H9 (cell line): ENCODE measurements around the gene FAM228B. TPM values are rescaled to one million over a fixed set of nuclear protein-coding genes. Genes with fewer than 3 reads are reported as not detected.
A peak's percentile ranks its signal among the peaks of the same experiment; 100 is the strongest.

Experiments
- DNase-seq: peaks from one replicate; pipeline ENCODE4 v3.0.0-alpha.2; 2017
- H2AFZ ChIP-seq: one replicate; pipeline ENCODE4 v1.6.1; 2013; ENCODE audit warnings: mild to moderate bottlenecking, low read length, control low read depth, moderate library complexity
- H2AK5ac ChIP-seq: 2 replicates; pipeline ENCODE4 v1.6.1; 2013; ENCODE audit warnings: low read length, control low read depth, mixed read lengths; ENCODE audit not compliant: insufficient read length
- H2BK120ac ChIP-seq: one replicate; pipeline ENCODE4 v1.6.1; 2013; ENCODE audit warnings: low read depth, mild to moderate bottlenecking, low read length, control low read depth, inconsistent platforms; ENCODE audit not compliant: poor library complexity, severe bottlenecking
- H2BK12ac ChIP-seq: 2 replicates; pipeline ENCODE4 v1.6.1; 2013; ENCODE audit warnings: low read length, control low read depth, mixed read lengths, low read depth; ENCODE audit not compliant: insufficient read length
- H2BK15ac ChIP-seq: 2 replicates; pipeline ENCODE4 v1.6.1; 2013; ENCODE audit warnings: low read depth, low read length, control low read depth
- H2BK20ac ChIP-seq: one replicate; pipeline ENCODE4 v1.6.1; 2013; ENCODE audit warnings: low read depth, mild to moderate bottlenecking, low read length, control low read depth, inconsistent platforms; ENCODE audit not compliant: poor library complexity, severe bottlenecking
- H2BK5ac ChIP-seq: 2 replicates; pipeline ENCODE4 v1.6.1; 2013; ENCODE audit warnings: low read length, control low read depth, mixed read lengths; ENCODE audit not compliant: insufficient read length
- H3K14ac ChIP-seq: 2 replicates; pipeline ENCODE4 v1.6.1; 2013; ENCODE audit warnings: low read length, control low read depth; ENCODE audit not compliant: insufficient read depth
- H3K18ac ChIP-seq: 2 replicates; pipeline ENCODE4 v1.6.1; 2013; ENCODE audit warnings: low read depth, mild to moderate bottlenecking, mixed read lengths, low read length, control low read depth; ENCODE audit not compliant: insufficient read length
- H3K23ac ChIP-seq: 2 replicates; pipeline ENCODE4 v1.6.1; 2013; ENCODE audit warnings: low read length, control low read depth, mixed read lengths, low read depth; ENCODE audit not compliant: insufficient read length
- H3K23me2 ChIP-seq: 2 replicates; pipeline ENCODE4 v1.6.1; 2013; ENCODE audit warnings: low read depth, mild to moderate bottlenecking, mixed read lengths, low read length, control low read depth; ENCODE audit not compliant: insufficient read length, poor library complexity, severe bottlenecking
- H3K27ac ChIP-seq: 2 replicates; pipeline ENCODE4 v1.5.1; 2013; ENCODE audit warnings: low read length, control low read depth, mixed read lengths, low read depth; ENCODE audit not compliant: insufficient read length
- H3K27me3 ChIP-seq: 2 replicates; pipeline ENCODE4 v1.6.1; 2013; ENCODE audit warnings: low read length, control low read depth, inconsistent platforms; ENCODE audit not compliant: insufficient read depth
- H3K4ac ChIP-seq: 2 replicates; pipeline ENCODE4 v1.6.1; 2013; ENCODE audit warnings: low read depth, mild to moderate bottlenecking, control low read depth, inconsistent platforms, low read length, moderate library complexity
- H3K4me1 ChIP-seq: 2 replicates; pipeline ENCODE4 v1.6.1; 2013; ENCODE audit warnings: low read length, control low read depth, inconsistent platforms; ENCODE audit not compliant: insufficient read depth
- H3K4me2 ChIP-seq: 2 replicates; pipeline ENCODE4 v1.6.1; 2013; ENCODE audit warnings: low read length, control low read depth, mixed read lengths; ENCODE audit not compliant: insufficient read length, insufficient read depth
- H3K56ac ChIP-seq: 2 replicates; pipeline ENCODE4 v1.6.1; 2013; ENCODE audit warnings: low read depth, mild to moderate bottlenecking, mixed read lengths, low read length, control low read depth; ENCODE audit not compliant: insufficient read length
- H3K79me1 ChIP-seq: 2 replicates; pipeline ENCODE4 v1.6.1; 2013; ENCODE audit warnings: low read depth, mild to moderate bottlenecking, moderate library complexity, low read length, control low read depth, inconsistent platforms; ENCODE audit not compliant: insufficient read depth, poor library complexity, severe bottlenecking
- H3K79me2 ChIP-seq: 2 replicates; pipeline ENCODE4 v1.6.1; 2013; ENCODE audit warnings: low read length, control low read depth, inconsistent platforms; ENCODE audit not compliant: insufficient read depth
- H3K9ac ChIP-seq: 2 replicates; pipeline ENCODE4 v1.6.1; 2013; ENCODE audit warnings: low read length, control low read depth, mixed read lengths; ENCODE audit not compliant: insufficient read length; ENCODE audit errors: extremely low read depth
- H3K9me3 ChIP-seq: one replicate; pipeline ENCODE4 v1.6.1; 2013; ENCODE audit warnings: low read depth, low read length, inconsistent platforms; ENCODE audit not compliant: control insufficient read depth
- H3T11ph ChIP-seq: one replicate; pipeline ENCODE4 v1.6.1; 2013; ENCODE audit warnings: mild to moderate bottlenecking, low read length, control low read depth, inconsistent platforms
- H4K20me1 ChIP-seq: one replicate; pipeline ENCODE4 v1.6.1; 2013; ENCODE audit not compliant: control insufficient read depth, insufficient read length, insufficient read depth
- H4K5ac ChIP-seq: 2 replicates; pipeline ENCODE4 v1.6.1; 2013; ENCODE audit warnings: low read depth, mild to moderate bottlenecking, mixed read lengths, low read length, control low read depth; ENCODE audit not compliant: insufficient read length
- H4K8ac ChIP-seq: replicated peaks from 2 replicates; pipeline ENCODE4 v1.6.1; 2013; ENCODE audit warnings: low read length, control low read depth, mixed read lengths, low read depth; ENCODE audit not compliant: insufficient read length
- H4K91ac ChIP-seq: 2 replicates; pipeline ENCODE4 v1.6.1; 2013; ENCODE audit warnings: low read depth, mild to moderate bottlenecking, moderate library complexity, mixed read lengths, low read length, control low read depth; ENCODE audit not compliant: insufficient read length
- H3K27ac Mint-ChIP-seq, 3 experiments: 2 replicates in 2 of 3; 3 replicates in 1 of 3; pipeline ENCODE4 v1.8.0; 2020 to 2021; ENCODE audit warnings: mixed read lengths in 3 of 3, mild to moderate bottlenecking in 1 of 3, moderate library complexity in 1 of 3
- H3K27me3 Mint-ChIP-seq: 2 replicates; pipeline ENCODE4 v1.8.0; 2021; ENCODE audit warnings: low read depth, mild to moderate bottlenecking, moderate library complexity, mixed read lengths
- H3K36me3 Mint-ChIP-seq, 3 experiments: 2 replicates in 2 of 3; 3 replicates in 1 of 3; pipeline ENCODE4 v1.8.0; 2020 to 2021; ENCODE audit warnings: low read depth in 3 of 3, mixed read lengths in 3 of 3; ENCODE audit not compliant: insufficient read depth in 1 of 3
- H3K4me1 Mint-ChIP-seq, 2 experiments: 2 replicates each; pipeline ENCODE4 v1.8.0; 2020; ENCODE audit warnings: mixed read lengths in 2 of 2
- H3K4me3 Mint-ChIP-seq, 2 experiments: 2 replicates in 1 of 2; 3 replicates in 1 of 2; pipeline ENCODE4 v1.8.0; 2020 to 2021; ENCODE audit warnings: mild to moderate bottlenecking in 2 of 2, mixed read lengths in 2 of 2, moderate library complexity in 1 of 2
- H3K9me3 Mint-ChIP-seq, 2 experiments: 2 replicates in 1 of 2; 3 replicates in 1 of 2; pipeline ENCODE4 v1.8.0; 2020; ENCODE audit warnings: mild to moderate bottlenecking in 2 of 2, mixed read lengths in 2 of 2, moderate library complexity in 1 of 2
- CTCF ChIP-seq: fragments of 200-600 bp; sonication (generic); conservative IDR thresholded peaks from 3 replicates; pipeline ENCODE4 v1.8.0; 2021; ENCODE audit warnings: antibody characterized with exemption, mild to moderate bottlenecking
- WGBS: extraction: QIAGEN DNeasy Blood & Tissue Kit; methylation state at CpG from one replicate; pipeline ENCODE4 v1.1.7; 2013; ENCODE audit warnings: missing lambda C conversion rate, low lambda C conversion rate, mixed read lengths; ENCODE audit not compliant: insufficient read length; ENCODE audit errors: extremely low coverage; 5-methylcytosine and 5-hydroxymethylcytosine counted together
- total RNA-seq: library from RNA; stranded (reverse); gene quantifications from 2 replicates; pipeline ENCODE4 v1.2.1, GENCODE V29; 2021

The FAM228B gene
- total RNA-seq, 1 experiment from 2014 or later: 6.5 TPM

GRCh38 chr2:24104906-24105305 is 18.4 kb upstream of the FAM228B start:
- H3K27me3 Mint-ChIP-seq: no peaks in the 10 kb centered on the region; the same call in 1 of the 2 replicates
- Histone ChIP-seq H2BK12ac (no peak overlapping the region), H3K9ac (no peak overlapping the region), H3K4ac (no peak overlapping the region), H3K27ac (no peak overlapping the region), H2AK5ac (no peak overlapping the region), H3K79me1 (no peaks in the 10 kb centered on the region), H3K27me3 (no peaks in the 10 kb centered on the region), H4K20me1 (no peaks in the 10 kb centered on the region), H4K5ac (no peak overlapping the region), H3K18ac (no peak overlapping the region), H3K4me2 (no peak overlapping the region), H2BK15ac (no peak overlapping the region), H3K23me2 (no peaks in the 10 kb centered on the region), H3K79me2 (no peaks in the 10 kb centered on the region), H3K4me1 (no peaks in the 10 kb centered on the region), H3K23ac (no peak overlapping the region), H2BK5ac (no peak overlapping the region), H3T11ph (no peak overlapping the region), H4K91ac (no peak overlapping the region), H3K14ac (no peak overlapping the region; the same call in 1 of the 2 replicates), H3K56ac (no peak overlapping the region), H2BK120ac (no peak overlapping the region), H2BK20ac (no peak overlapping the region), H2AFZ (no peak overlapping the region), H4K8ac (peak overlapping the region; percentile 18), H3K9me3 (no peaks in the 10 kb centered on the region)
- H3K4me3 Mint-ChIP-seq: no peak overlapping the region
- peaks cover 0 to 5% of the 10 kb centered on the region in 2 experiments; a peak in 1 of 4 replicates for H3K4me1 Mint-ChIP-seq
- peak overlapping the region in 1 of 3 experiments; percentile 82; a peak in 1 of 7 replicates for H3K27ac Mint-ChIP-seq
- peaks cover 0 to 9% (median 0%) of the 10 kb centered on the region in 3 experiments; a peak in 3 of 7 replicates for H3K36me3 Mint-ChIP-seq
- no peak for TF ChIP-seq CTCF
- WGBS: no CpG with 5 or more reads among the region's 4 CpGs
- H3K9me3 Mint-ChIP-seq: peaks cover 14 to 21% of the 10 kb centered on the region in 2 experiments; a peak in 4 of 5 replicates
- DNase-seq: no peak
